GM15510 (cell line): ENCODE results near the gene CHRM5.

Experiments used
- POLR2A ChIP-seq: IDR thresholded peaks from 3 replicates; pipeline ENCODE4 v1.6.1; 2011; ENCODE audit warnings: borderline replicate concordance; ENCODE audit not compliant: insufficient read length; ENCODE audit errors: extremely low read depth

Gene CHRM5

DNA sequence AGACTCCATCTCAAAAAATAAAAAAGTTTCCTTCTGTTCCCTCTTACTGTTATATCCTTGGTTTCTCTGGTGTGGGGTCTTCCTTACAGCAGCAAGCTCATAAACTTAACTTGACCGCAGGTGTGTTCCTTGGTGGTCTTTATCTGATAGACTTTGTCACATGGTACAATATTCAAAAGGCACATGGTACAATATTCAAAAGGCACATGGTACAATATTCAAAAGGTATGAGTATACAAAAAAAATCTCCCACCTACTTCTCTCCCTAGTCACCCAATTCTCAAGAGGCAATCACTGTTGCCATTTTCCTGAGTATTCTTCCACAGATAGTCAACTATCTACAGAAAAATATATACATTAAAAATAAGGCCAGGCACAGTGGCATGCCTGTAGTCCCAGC lies 138.1 kb downstream of the CHRM5 start:
- TF ChIP-seq POLR2A = no peak

DNA sequence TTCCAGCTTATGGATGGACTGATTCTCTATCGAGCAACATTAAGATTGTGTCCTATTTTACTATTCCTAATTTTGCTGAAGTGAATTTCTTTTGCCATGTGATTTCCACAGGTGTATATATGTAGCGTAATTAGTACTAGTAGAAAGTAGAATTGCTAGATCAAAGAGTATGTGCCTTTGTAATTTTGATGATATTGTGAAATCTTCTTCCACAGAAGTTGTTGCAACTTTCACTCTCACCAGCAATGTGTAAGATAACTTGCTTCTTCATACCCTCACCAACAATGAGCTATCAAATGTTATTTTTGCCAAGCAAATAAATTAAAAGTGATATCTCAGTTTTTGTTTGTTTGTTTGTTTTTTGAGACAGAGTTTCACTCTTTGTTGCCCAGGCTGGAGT lies 139.0 kb downstream of the CHRM5 start:
- TF ChIP-seq POLR2A = no peak

DNA sequence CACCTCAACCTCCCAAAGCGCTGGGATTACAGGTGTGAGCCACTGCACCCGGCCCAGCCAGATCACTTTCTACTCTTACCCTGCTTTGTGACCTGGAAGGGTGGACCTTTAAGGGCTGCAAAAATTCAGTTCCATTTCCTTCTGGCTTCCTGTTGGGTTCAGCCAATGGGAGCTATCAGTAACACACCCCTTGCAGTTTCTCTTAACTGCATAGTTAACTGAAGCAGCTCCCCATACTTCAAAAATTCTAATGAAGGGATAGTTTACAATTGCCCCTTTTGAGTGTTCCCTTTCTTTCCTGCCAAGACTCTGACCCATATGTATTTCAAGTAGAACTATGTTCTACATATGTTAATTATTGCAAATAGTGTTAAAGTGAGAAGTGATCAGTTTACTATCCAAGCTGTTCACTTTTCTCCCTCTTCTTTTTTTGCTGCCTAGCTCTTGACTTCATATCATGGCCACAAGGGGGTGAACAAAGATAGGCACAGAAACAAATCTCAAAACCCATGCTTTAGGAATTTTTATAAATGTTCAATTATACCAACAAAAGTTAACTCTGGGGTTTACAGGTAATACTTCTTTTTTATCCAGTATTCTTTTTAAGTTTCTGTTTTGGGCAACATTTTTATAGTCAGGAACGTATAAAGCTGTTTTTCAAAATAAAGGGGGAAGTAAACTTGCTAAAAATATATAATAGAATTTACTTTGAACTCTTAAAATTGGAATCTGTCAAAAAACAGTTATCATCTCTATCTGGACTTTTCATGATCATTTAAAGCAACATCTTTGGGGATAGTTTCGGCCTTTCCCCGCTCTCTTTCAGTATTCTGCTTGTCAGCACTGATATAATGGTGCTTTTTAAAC lies 141.7 kb downstream of the CHRM5 start:
- TF ChIP-seq POLR2A = no peak

DNA sequence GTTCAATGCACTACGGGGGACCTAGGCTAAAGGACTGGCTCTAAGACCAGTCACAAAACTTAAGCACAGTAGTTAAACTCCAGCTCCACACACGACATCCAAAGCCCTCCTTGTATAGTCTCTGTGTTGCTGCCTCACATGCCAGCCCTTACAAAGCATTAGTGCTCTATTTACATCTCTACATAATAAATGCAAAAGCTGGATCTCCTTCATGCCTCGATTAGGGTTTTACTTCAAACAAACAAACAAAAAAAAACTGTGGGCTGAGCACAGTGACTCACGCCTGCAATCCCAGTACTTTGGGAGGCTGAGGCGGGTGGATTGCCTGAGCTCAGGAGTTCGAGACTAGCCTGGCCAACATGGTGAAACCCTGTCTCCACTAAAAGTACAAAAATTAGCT lies 143.2 kb downstream of the CHRM5 start:
- TF ChIP-seq POLR2A = no peak

DNA sequence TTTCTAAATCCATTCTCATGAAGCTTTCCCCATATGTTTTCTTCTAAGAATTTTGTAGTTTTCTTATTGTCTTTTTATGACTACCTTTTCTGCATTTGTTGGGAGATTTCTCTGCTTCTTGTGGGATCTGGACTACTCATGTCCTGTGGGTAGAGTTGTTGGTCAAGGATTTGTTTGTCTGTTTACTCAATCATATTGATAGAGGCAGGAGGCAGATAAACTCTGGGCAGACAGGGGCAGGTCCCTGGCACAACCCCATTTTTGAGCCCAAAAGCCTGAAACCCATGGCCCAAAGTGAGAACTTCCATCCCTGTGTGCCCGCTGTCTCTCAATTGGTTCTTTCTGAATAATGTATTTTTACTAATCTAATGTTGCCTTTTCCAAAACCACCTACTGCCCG lies 145.9 kb downstream of the CHRM5 start:
- TF ChIP-seq POLR2A = no peak

DNA sequence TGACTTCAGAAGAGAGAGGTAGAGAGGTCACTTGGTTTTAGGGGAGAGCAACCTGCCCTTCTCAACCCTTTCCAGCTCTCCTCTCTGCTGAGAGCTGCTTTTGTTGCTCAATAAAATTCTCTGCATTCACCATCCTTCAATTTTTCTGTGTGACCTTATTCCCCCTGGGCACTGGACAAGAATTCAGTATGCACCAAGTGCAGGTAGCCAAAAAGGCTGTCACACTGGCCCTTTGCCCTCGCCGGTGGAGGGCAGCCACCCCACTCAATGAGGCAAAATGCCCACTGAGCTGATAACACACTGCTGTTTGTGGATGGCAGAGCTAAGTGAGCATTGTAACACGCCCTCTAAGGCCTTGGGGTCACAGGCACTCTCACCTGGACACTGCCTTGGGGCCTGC lies 146.4 kb downstream of the CHRM5 start:
- no peak for TF ChIP-seq POLR2A

DNA sequence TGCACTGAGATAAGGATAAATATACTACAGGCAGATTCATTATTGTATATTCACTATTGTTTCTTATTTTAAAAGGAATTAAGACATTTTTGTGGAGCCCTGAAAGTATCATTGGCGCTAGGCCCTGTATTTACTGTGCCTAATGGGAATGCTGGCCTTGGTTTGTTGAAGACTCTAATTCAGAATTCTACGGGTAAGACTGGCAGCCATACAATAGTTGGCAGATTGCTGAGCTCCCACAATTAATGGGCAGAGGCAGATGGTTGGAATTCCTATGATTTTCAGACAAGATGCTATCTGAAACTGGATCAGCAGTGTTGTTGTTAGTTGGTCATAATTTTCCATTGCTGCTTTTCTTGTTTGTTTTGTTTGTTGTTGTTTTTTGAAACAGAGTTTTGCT lies 148.3 kb downstream of the CHRM5 start:
- no peak for TF ChIP-seq POLR2A
